Ishikawa (cell line): ENCODE results near the gene GRID2.

Source experiments
- CEBPB ChIP-seq: IDR thresholded peaks from 2 replicates; pipeline ENCODE4 v1.6.1; 2012
- EP300 ChIP-seq: IDR thresholded peaks from 2 replicates; pipeline ENCODE4 v1.6.1; 2012; ENCODE audit warnings: borderline replicate concordance
- NFIC ChIP-seq: IDR thresholded peaks from 2 replicates; pipeline ENCODE4 v1.6.1; 2012
- RAD21 ChIP-seq: IDR thresholded peaks from 2 replicates; pipeline ENCODE4 v1.6.1; 2012; ENCODE audit warnings: low read depth
- TAF1 ChIP-seq: IDR thresholded peaks from 2 replicates; pipeline ENCODE4 v1.6.1; 2012; ENCODE audit warnings: low read depth, mild to moderate bottlenecking
- TCF12 ChIP-seq: IDR thresholded peaks from 2 replicates; pipeline ENCODE4 v1.6.1; 2012; ENCODE audit warnings: low read depth
- TF ChIP-seq, protein P1 (sequence below): IDR thresholded peaks from 2 replicates; pipeline ENCODE4 v1.6.1; 2012; ENCODE audit warnings: low read depth, mild to moderate bottlenecking
- TF ChIP-seq, protein P2 (sequence below): IDR thresholded peaks from 2 replicates; pipeline ENCODE4 v1.6.1; 2012

GRCh38 chr4:93348896-93349295, 1045.1 kb downstream of the GRID2 start:
- TF ChIP-seq EP300 (no peak), NFIC (no peak), RAD21 (no peak), TCF12 (no peak), CEBPB (no peak), TAF1 (no peak)
- TF ChIP-seq, protein P1, sequence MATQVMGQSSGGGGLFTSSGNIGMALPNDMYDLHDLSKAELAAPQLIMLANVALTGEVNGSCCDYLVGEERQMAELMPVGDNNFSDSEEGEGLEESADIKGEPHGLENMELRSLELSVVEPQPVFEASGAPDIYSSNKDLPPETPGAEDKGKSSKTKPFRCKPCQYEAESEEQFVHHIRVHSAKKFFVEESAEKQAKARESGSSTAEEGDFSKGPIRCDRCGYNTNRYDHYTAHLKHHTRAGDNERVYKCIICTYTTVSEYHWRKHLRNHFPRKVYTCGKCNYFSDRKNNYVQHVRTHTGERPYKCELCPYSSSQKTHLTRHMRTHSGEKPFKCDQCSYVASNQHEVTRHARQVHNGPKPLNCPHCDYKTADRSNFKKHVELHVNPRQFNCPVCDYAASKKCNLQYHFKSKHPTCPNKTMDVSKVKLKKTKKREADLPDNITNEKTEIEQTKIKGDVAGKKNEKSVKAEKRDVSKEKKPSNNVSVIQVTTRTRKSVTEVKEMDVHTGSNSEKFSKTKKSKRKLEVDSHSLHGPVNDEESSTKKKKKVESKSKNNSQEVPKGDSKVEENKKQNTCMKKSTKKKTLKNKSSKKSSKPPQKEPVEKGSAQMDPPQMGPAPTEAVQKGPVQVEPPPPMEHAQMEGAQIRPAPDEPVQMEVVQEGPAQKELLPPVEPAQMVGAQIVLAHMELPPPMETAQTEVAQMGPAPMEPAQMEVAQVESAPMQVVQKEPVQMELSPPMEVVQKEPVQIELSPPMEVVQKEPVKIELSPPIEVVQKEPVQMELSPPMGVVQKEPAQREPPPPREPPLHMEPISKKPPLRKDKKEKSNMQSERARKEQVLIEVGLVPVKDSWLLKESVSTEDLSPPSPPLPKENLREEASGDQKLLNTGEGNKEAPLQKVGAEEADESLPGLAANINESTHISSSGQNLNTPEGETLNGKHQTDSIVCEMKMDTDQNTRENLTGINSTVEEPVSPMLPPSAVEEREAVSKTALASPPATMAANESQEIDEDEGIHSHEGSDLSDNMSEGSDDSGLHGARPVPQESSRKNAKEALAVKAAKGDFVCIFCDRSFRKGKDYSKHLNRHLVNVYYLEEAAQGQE, result no peak
- TF ChIP-seq, protein P2, sequence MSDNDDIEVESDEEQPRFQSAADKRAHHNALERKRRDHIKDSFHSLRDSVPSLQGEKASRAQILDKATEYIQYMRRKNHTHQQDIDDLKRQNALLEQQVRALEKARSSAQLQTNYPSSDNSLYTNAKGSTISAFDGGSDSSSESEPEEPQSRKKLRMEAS, result no peak
